MM.1S (cell line): ENCODE measurements around the gene CREB1.

Source experiments
- CTCF ChIP-seq: fragments of 300-600 bp; sonication (generic); IDR thresholded peaks from 2 replicates; pipeline ENCODE4 v1.5.1; 2016; ENCODE audit warnings: antibody characterized with exemption, low read length, mixed read lengths
- EZH2 ChIP-seq: fragments of 300-600 bp; sonication (generic); optimal IDR thresholded peaks from 2 replicates; pipeline ENCODE3; 2017; ENCODE audit warnings: low read depth, mild to moderate bottlenecking, antibody characterized with exemption, low read length, mixed read lengths
- EZH2phosphoT487 ChIP-seq: fragments of 300-600 bp; sonication (generic); IDR thresholded peaks from 2 replicates; pipeline ENCODE4 v1.6.1; 2018; ENCODE audit warnings: antibody characterized with exemption, low read length

DNA sequence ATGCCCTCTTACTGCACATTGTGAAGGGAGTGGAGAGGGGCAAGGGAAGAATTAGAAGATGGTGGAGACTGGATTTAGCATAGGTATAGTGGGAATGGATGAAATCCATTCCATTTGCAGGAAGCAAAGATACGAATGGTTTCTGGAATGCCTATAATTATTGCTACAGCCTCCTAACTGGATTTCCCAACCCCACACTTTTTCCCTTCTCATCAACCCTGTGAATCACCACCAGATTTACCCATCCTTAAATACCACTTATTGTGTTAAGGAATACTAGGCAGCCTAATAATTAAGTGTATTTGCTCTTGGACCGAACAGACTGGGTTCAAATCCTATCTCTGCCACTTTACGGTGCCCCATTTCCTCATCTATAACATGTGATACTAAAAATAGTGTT is 39.3 kb upstream of the CREB1 start:
- TF ChIP-seq CTCF (no peak), EZH2phosphoT487 (no peak), EZH2 (no peak)
